ENCODE data around the gene DNAH17.

DNAH17 gene

GRCh38 chr17:78432226-78433012 is 144.8 kb downstream of the DNAH17 start:
- Histone ChIP-seq H3K4me3 (ENCODE audit: low read depth in 1 of 2, low read length in 2 of 2) (no peak overlapping the region), H3K27me3 (ENCODE audit: low read depth, low read length) (no peaks in the 10 kb centered on the region), H3K36me3 (ENCODE audit: control insufficient read depth in 1 of 2, insufficient read depth in 2 of 2, low read length in 2 of 2) (peaks cover 4 to 15% of the 10 kb centered on the region in 2 donors), H3K9me3 (ENCODE audit: control insufficient read depth in 1 of 2, low read length in 2 of 2) (no peaks in the 10 kb centered on the region), H3K27ac (ENCODE audit: low read length) (no peak overlapping the region), H3K4me1 (ENCODE audit: control insufficient read depth in 1 of 2, insufficient read depth in 2 of 2, low read length in 2 of 2) (peaks cover 0 to 14% of the 10 kb centered on the region in 2 donors)

- Histone ChIP-seq H3K36me3 (ENCODE audit: control insufficient read depth in 1 of 2, insufficient read depth in 2 of 2, low read length in 2 of 2) (peaks cover 11 to 23% of the 10 kb centered on the region in 2 donors), H3K4me1 (ENCODE audit: control insufficient read depth in 1 of 2, insufficient read depth in 2 of 2, low read length in 2 of 2) (peaks cover 0 to 14% of the 10 kb centered on the region in 2 donors), H3K27me3 (ENCODE audit: low read depth, low read length) (no peaks in the 10 kb centered on the region), H3K4me3 (ENCODE audit: low read depth in 1 of 2, low read length in 2 of 2) (no peak overlapping the region), H3K27ac (ENCODE audit: low read length) (no peak overlapping the region), H3K9me3 (ENCODE audit: control insufficient read depth in 1 of 2, low read length in 2 of 2) (no peaks in the 10 kb centered on the region)
These were observed 145.6 kb downstream of the DNAH17 start for GRCh38 chr17:78431692-78431958.

GRCh38 chr17:78430892-78431691 is 146.1 kb downstream of the DNAH17 start:
- H3K36me3 ChIP-seq (ENCODE audit: control insufficient read depth in 1 of 2, insufficient read depth in 2 of 2, low read length in 2 of 2), result peaks cover 11 to 29% of the 10 kb centered on the region in 2 donors
- H3K27ac ChIP-seq (ENCODE audit: low read length), result no peak overlapping the region
- no peaks in the 10 kb centered on the region for H3K9me3 ChIP-seq (ENCODE audit: control insufficient read depth in 1 of 2, low read length in 2 of 2)
- H3K27me3 ChIP-seq (ENCODE audit: low read depth, low read length), result no peaks in the 10 kb centered on the region
- no peak overlapping the region for H3K4me3 ChIP-seq (ENCODE audit: low read depth in 1 of 2, low read length in 2 of 2)
- H3K4me1 ChIP-seq (ENCODE audit: control insufficient read depth in 1 of 2, insufficient read depth in 2 of 2, low read length in 2 of 2), result peaks cover 0 to 14% of the 10 kb centered on the region in 2 donors

GRCh38 chr17:78429618-78429995 is 147.6 kb downstream of the DNAH17 start:
- H3K27me3 ChIP-seq (ENCODE audit: low read depth, low read length), result no peaks in the 10 kb centered on the region
- H3K36me3 ChIP-seq (ENCODE audit: control insufficient read depth in 1 of 2, insufficient read depth in 2 of 2, low read length in 2 of 2), result peaks cover 16 to 39% of the 10 kb centered on the region in 2 donors
- H3K4me3 ChIP-seq (ENCODE audit: low read depth in 1 of 2, low read length in 2 of 2), result no peak overlapping the region
- H3K4me1 ChIP-seq (ENCODE audit: control insufficient read depth in 1 of 2, insufficient read depth in 2 of 2, low read length in 2 of 2), result peaks cover 0 to 14% of the 10 kb centered on the region in 2 donors
- H3K9me3 ChIP-seq (ENCODE audit: control insufficient read depth in 1 of 2, low read length in 2 of 2), result no peaks in the 10 kb centered on the region
- no peak overlapping the region for H3K27ac ChIP-seq (ENCODE audit: low read length)

GRCh38 chr17:78428836-78429617 is 148.2 kb downstream of the DNAH17 start:
- H3K27ac ChIP-seq (ENCODE audit: low read length), result no peak overlapping the region
- H3K27me3 ChIP-seq (ENCODE audit: low read depth, low read length), result no peaks in the 10 kb centered on the region
- H3K4me1 ChIP-seq (ENCODE audit: control insufficient read depth in 1 of 2, insufficient read depth in 2 of 2, low read length in 2 of 2), result peaks cover 0 to 14% of the 10 kb centered on the region in 2 donors
- no peak overlapping the region for H3K4me3 ChIP-seq (ENCODE audit: low read depth in 1 of 2, low read length in 2 of 2)
- H3K36me3 ChIP-seq (ENCODE audit: control insufficient read depth in 1 of 2, insufficient read depth in 2 of 2, low read length in 2 of 2), result peaks cover 16 to 45% of the 10 kb centered on the region in 2 donors
- no peaks in the 10 kb centered on the region for H3K9me3 ChIP-seq (ENCODE audit: control insufficient read depth in 1 of 2, low read length in 2 of 2)

GRCh38 chr17:78428025-78428575 is 149.1 kb downstream of the DNAH17 start:
- no peaks in the 10 kb centered on the region for H3K9me3 ChIP-seq (ENCODE audit: control insufficient read depth in 1 of 2, low read length in 2 of 2)
- H3K27ac ChIP-seq (ENCODE audit: low read length), result no peak overlapping the region
- peaks cover 23 to 51% of the 10 kb centered on the region in 2 donors for H3K36me3 ChIP-seq (ENCODE audit: control insufficient read depth in 1 of 2, insufficient read depth in 2 of 2, low read length in 2 of 2)

GRCh38 chr17:78427140-78427539 is 150.1 kb downstream of the DNAH17 start:
- Histone ChIP-seq H3K27me3 (ENCODE audit: low read depth, low read length) (no peaks in the 10 kb centered on the region), H3K4me1 (ENCODE audit: control insufficient read depth in 1 of 2, insufficient read depth in 2 of 2, low read length in 2 of 2) (peaks cover 0 to 10% of the 10 kb centered on the region in 2 donors), H3K27ac (ENCODE audit: low read length) (no peak overlapping the region), H3K9me3 (ENCODE audit: control insufficient read depth in 1 of 2, low read length in 2 of 2) (no peaks in the 10 kb centered on the region), H3K4me3 (ENCODE audit: low read depth in 1 of 2, low read length in 2 of 2) (no peak overlapping the region), H3K36me3 (ENCODE audit: control insufficient read depth in 1 of 2, insufficient read depth in 2 of 2, low read length in 2 of 2) (peaks cover 23 to 51% of the 10 kb centered on the region in 2 donors)

More at GRCh38 chr17:78428025-78428575, 149.1 kb downstream of the DNAH17 start:
- Histone ChIP-seq H3K27me3 (ENCODE audit: low read depth, low read length) (no peaks in the 10 kb centered on the region), H3K4me3 (ENCODE audit: low read depth in 1 of 2, low read length in 2 of 2) (no peak overlapping the region), H3K4me1 (ENCODE audit: control insufficient read depth in 1 of 2, insufficient read depth in 2 of 2, low read length in 2 of 2) (peaks cover 0 to 14% of the 10 kb centered on the region in 2 donors)

GRCh38 chr17:78426293-78426879 is 150.8 kb downstream of the DNAH17 start:
- peaks cover 23 to 56% of the 10 kb centered on the region in 2 donors for H3K36me3 ChIP-seq (ENCODE audit: control insufficient read depth in 1 of 2, insufficient read depth in 2 of 2, low read length in 2 of 2)
- no peaks in the 10 kb centered on the region for H3K27me3 ChIP-seq (ENCODE audit: low read depth, low read length)
- H3K4me3 ChIP-seq (ENCODE audit: low read depth in 1 of 2, low read length in 2 of 2), result no peak overlapping the region
- H3K4me1 ChIP-seq (ENCODE audit: control insufficient read depth in 1 of 2, insufficient read depth in 2 of 2, low read length in 2 of 2), result peaks cover 0 to 10% of the 10 kb centered on the region in 2 donors
- no peaks in the 10 kb centered on the region for H3K9me3 ChIP-seq (ENCODE audit: control insufficient read depth in 1 of 2, low read length in 2 of 2)
- no peak overlapping the region for H3K27ac ChIP-seq (ENCODE audit: low read length)

- Histone ChIP-seq H3K4me1 (ENCODE audit: control insufficient read depth in 1 of 2, insufficient read depth in 2 of 2, low read length in 2 of 2) (peaks cover 0 to 10% of the 10 kb centered on the region in 2 donors), H3K27ac (ENCODE audit: low read length) (no peak overlapping the region), H3K4me3 (ENCODE audit: low read depth in 1 of 2, low read length in 2 of 2) (no peak overlapping the region), H3K36me3 (ENCODE audit: control insufficient read depth in 1 of 2, insufficient read depth in 2 of 2, low read length in 2 of 2) (peaks cover 30 to 60% of the 10 kb centered on the region in 2 donors), H3K27me3 (ENCODE audit: low read depth, low read length) (no peaks in the 10 kb centered on the region), H3K9me3 (ENCODE audit: control insufficient read depth in 1 of 2, low read length in 2 of 2) (no peaks in the 10 kb centered on the region)
These were observed 151.8 kb downstream of the DNAH17 start for GRCh38 chr17:78425429-78425828.

- Histone ChIP-seq H3K4me3 (ENCODE audit: low read depth in 1 of 2, low read length in 2 of 2) (no peak overlapping the region), H3K9me3 (ENCODE audit: control insufficient read depth in 1 of 2, low read length in 2 of 2) (no peaks in the 10 kb centered on the region), H3K27me3 (ENCODE audit: low read depth, low read length) (no peaks in the 10 kb centered on the region), H3K4me1 (ENCODE audit: control insufficient read depth in 1 of 2, insufficient read depth in 2 of 2, low read length in 2 of 2) (peaks cover 0 to 9% of the 10 kb centered on the region in 2 donors), H3K27ac (ENCODE audit: low read length) (no peak overlapping the region), H3K36me3 (ENCODE audit: control insufficient read depth in 1 of 2, insufficient read depth in 2 of 2, low read length in 2 of 2) (peaks cover 36 to 64% of the 10 kb centered on the region in 2 donors)
These were observed 153.1 kb downstream of the DNAH17 start for GRCh38 chr17:78423961-78424675.
